Ramos (cell line): Measurements from ENCODE around the gene HUS1.
"Not testable (repeated sequence)": the region's sequence is repeated elsewhere in the genome, so short reads cannot be mapped to it uniquely, and the experiment has no call there.

Source experiments
- in situ Hi-C: fragments of 300-500 bp; cut with MboI; formaldehyde crosslinking; loops from one replicate; pipeline ENCODE4 v1.14.3; 2022; ENCODE audit warnings: low sequenced_read_pairs; ENCODE audit not compliant: unreplicated experiment

The HUS1 gene

GRCh38 chr7:47932016-47932415, 47.4 kb downstream of the HUS1 start:
- in situ Hi-C loops, result no loop called here

- in situ Hi-C loops, result no loop called here
Measured at GRCh38 chr7:47931005-47932004, 48.1 kb downstream of the HUS1 start.

DNA sequence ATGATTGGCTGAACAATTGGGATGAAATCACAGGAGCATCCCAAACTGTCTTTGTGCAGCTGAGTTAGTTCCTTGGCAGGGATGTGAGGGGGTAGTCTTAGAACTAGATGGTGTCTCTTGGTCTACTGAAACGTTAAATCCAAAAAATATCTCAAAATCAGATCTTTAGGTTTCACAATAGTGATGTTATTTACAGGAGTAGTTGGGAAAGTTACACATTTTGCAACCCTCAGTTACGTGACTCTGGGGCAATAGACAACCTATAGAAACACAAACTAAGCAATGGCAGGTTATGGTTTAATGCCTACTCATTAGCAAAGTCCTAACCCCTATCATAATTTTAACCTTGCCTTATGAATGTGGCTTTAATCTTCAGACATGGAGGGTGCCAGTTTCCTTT, 55.1 kb downstream of the HUS1 start:
- in situ Hi-C loops, result no loop called here

GRCh38 chr7:47923081-47923875, 56.1 kb downstream of the HUS1 start:
- in situ Hi-C loops, result not testable (repeated sequence)

DNA sequence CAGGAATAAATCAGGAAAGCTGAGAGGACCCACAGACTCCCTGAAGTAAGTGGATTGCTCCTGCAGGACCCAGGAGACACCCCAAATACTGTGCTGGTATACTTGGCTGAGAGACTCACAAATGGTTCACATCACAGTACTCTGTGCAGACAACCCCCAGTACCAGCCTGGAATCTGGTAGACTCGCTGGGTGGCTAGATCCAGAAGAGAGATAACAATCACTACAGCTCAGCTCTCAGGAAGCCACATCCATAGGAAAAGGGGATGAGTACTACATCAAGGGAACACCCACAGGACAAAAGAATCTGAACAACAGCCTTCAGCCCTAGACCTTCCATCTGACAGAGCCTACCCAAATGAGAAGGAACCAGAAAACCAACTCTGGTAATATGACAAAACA, 62.9 kb downstream of the HUS1 start:
- in situ Hi-C loops, result not testable (repeated sequence)

- in situ Hi-C loops, result no loop called here
Measured at GRCh38 chr7:47915616-47915976, 63.8 kb downstream of the HUS1 start.

DNA sequence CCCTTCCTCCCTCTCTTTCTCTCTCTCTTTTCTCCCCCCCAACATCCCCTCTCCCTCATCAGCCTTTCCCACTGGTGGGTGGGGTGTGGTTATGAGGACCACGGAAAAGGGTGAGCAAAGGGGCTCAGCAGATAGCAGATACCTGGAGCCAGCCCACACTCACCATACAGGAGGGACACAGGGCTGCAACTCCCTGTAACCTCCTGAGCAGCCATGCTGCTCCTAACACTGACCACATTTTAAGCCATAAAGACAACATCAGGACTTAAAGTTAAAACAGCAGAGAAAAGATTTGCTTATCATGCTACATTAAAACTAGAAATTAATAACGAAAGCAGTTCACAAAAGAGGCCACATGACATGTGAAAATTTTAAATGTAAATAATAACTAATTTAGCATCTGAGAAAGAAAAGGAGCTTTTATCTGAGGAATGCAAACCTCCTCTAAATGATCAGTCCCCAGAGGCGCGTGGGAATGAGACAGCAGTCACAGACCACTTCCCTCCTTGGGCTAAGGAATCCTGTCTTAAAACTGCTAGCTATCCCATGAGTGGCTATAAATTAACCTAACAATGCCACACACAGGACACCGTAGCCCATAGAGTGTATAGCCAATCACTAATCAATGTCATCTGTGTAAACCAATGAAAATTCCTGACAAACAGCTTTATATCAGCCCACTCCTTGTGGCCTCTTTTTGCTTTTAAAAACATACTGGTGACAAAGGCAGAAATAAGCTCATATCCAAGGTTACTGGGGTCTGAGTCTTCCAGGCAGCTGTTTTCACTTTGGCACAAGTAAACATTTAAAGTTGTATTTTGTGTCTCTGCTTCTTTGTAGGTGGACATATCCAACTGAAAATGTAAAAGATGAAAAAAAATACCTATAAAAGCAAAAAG, 64.4 kb downstream of the HUS1 start:
- in situ Hi-C loops, result no loop called here
